DOHH2 (cell line): Measurements from ENCODE around the gene TIMM17A.

Source experiments
- CTCF ChIP-seq: fragments of 200-600 bp; sonication (generic); IDR thresholded peaks from one replicate; pipeline ENCODE4 v1.5.1; 2014; ENCODE audit warnings: antibody characterized with exemption, mild to moderate bottlenecking, low read depth, low read length; ENCODE audit not compliant: poor library complexity, severe bottlenecking
- EZH2phosphoT487 ChIP-seq: fragments of 200-600 bp; sonication (generic); IDR thresholded peaks from 2 replicates; pipeline ENCODE4 v1.6.1; 2017; ENCODE audit warnings: borderline replicate concordance, mild to moderate bottlenecking, antibody characterized with exemption, low read length, moderate library complexity, mixed read lengths

GRCh38 chr1:201983380-201983805, 28.1 kb downstream of the TIMM17A start:
- TF ChIP-seq CTCF (peak; percentile 1), EZH2phosphoT487 (no peak)
